HG02642 (cell line): ENCODE data around the gene DNAJC2.
"Not testable (repeated sequence)": the region's sequence is repeated elsewhere in the genome, so short reads cannot be mapped to it uniquely, and the experiment has no call there.

Experiments used
- ATAC-seq: cut with Tn5 transposase; IDR thresholded peaks from one replicate; pipeline ENCODE4 v1.9.1; 2021; ENCODE audit warnings: mild to moderate bottlenecking; ENCODE audit not compliant: unreplicated experiment, poor library complexity

The DNAJC2 gene

DNA sequence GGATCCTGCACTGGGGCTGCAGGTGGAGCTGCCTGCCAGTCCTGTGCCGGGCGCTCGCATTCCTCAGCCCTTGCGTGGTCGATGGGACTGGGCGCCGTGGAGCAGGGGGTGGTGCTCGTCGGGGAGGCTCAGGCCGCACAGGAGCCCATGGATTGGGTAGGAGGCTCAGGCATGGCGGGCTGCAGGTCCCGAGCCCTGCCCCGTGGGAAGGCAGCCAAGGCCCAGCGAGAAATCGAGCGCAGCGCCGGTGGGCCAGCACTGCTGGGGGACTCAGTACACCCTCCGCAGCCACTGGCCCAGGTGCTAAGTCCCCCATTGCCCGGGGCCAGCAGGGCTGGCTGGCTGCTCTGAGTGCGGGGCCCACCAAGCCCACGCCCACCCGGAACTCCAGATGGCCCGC is 69.7 kb downstream of the DNAJC2 start:
- ATAC-seq, result not testable (repeated sequence)

DNA sequence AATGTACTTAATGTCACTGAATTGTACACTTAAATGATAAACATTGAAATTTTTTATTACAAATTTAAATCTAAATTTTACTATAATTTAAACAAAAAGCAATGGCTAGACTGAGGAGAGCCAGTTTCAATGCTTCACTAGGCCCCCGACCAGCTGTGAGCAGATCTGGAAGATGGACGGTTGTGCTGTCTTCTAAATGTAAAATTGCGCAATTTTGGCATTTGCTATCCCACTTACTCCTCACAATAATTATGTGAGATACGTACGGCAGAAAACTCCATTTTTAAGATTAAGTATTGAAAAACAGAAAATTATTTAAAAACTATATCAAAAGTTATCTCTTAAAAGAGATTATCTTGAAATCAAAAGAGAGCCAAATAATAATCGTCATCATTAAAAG is 71.2 kb downstream of the DNAJC2 start:
- ATAC-seq, result not testable (repeated sequence)

- not testable (repeated sequence) for ATAC-seq
Measured at GRCh38 chr7:103266229-103266628, 78.3 kb downstream of the DNAJC2 start.

DNA sequence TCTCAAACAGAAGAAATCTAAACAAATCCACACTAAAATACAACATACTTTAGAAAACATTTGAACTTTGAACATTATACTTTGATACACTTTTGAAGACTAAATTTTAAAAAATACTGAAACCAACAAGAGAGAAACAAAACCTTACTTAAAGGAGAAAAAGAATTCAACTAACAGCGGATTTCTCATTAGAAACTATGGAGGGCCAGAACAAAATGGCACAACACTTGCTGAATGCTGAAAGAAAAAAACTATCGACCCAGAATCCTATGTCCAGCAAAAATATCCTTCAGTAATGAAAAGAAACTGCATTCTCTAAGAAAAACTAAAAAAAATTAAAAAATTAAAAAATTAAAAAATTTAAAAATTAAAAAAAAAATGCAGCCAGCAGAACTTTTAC is 80.5 kb downstream of the DNAJC2 start:
- ATAC-seq, result not testable (repeated sequence)
